ENCODE data around the gene AFF3. TPM values are rescaled to one million over a fixed set of nuclear protein-coding genes. Genes with fewer than 3 reads are reported as not detected.

The AFF3 gene
- total RNA-seq, 1 experiment from 2014 or later: 0.61 TPM

GRCh38 chr2:99811544-99811943 is 330.8 kb downstream of the AFF3 start:
- Histone ChIP-seq H3K4me1 (ENCODE audit: control insufficient read depth in 1 of 2, insufficient read depth in 2 of 2, low read length in 2 of 2) (no peaks in the 10 kb centered on the region), H3K9ac (ENCODE audit: low read length) (no peak overlapping the region), H3K79me2 (ENCODE audit: insufficient read depth, low read length) (no peaks in the 10 kb centered on the region), H3K4me2 (ENCODE audit: low read length) (no peak overlapping the region), H3K27ac (ENCODE audit: low read depth, low read length) (no peak overlapping the region), H4K20me1 (ENCODE audit: insufficient read depth) (no peaks in the 10 kb centered on the region), H2AFZ (ENCODE audit: low read depth, low read length, poor library complexity, severe bottlenecking) (no peak overlapping the region), H3K27me3 (ENCODE audit: insufficient read depth, low read length) (peaks cover 71% of the 10 kb centered on the region), H3K4me3 (replicated peaks in 1 of 2; ENCODE audit: low read depth in 1 of 2, low read length in 2 of 2) (no peak overlapping the region), H3K9me3 (ENCODE audit: control insufficient read depth in 1 of 2, insufficient read depth in 1 of 2, low read depth in 1 of 2, low read length in 2 of 2) (no peaks in the 10 kb centered on the region), H3K9me2 (ENCODE audit: insufficient read depth) (no peaks in the 10 kb centered on the region; the same call in 1 of the 2 replicates), H3K36me3 (ENCODE audit: control insufficient read depth in 1 of 2, insufficient read depth in 2 of 2, low read length in 2 of 2) (no peaks in the 10 kb centered on the region)
- RAD21 ChIA-PET (ENCODE audit: low non-redundant PET in 1 of 2, low total read pairs in 2 of 2, uncharacterized antibody in 2 of 2, unreplicated experiment in 2 of 2): no interaction called here
- intact Hi-C loops (cut with micrococcal nuclease): no loop called here
- BruUV-seq (replicated peaks): no TSS peak
- TF ChIP-seq ZBTB33 (IDR thresholded peaks at IDR 0.05; ENCODE audit: extremely low read depth, insufficient replicate concordance, low read length): no peak
- no peak for TF ChIP-seq EZH2phosphoT487 (IDR thresholded peaks at IDR 0.05; ENCODE audit: borderline replicate concordance)
- TF ChIP-seq EGR1 (IDR thresholded peaks at IDR 0.05; ENCODE audit: low read depth): no peak
- no peak for TF ChIP-seq YY1 (IDR thresholded peaks at IDR 0.05; ENCODE audit: extremely low read depth, insufficient replicate concordance, low read depth, low read length)
- TF ChIP-seq RAD21 (IDR thresholded peaks at IDR 0.05; ENCODE audit: low read depth): no peak
- TF ChIP-seq, protein P1, sequence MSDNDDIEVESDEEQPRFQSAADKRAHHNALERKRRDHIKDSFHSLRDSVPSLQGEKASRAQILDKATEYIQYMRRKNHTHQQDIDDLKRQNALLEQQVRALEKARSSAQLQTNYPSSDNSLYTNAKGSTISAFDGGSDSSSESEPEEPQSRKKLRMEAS (IDR thresholded peaks at IDR 0.05): no peak
- no peak for DNase-seq (ENCODE audit: low read depth, low spot score)
- POLR2A ChIA-PET: no interaction called here
- CTCF ChIA-PET: no interaction called here
- ATAC-seq: no peak

DNA sequence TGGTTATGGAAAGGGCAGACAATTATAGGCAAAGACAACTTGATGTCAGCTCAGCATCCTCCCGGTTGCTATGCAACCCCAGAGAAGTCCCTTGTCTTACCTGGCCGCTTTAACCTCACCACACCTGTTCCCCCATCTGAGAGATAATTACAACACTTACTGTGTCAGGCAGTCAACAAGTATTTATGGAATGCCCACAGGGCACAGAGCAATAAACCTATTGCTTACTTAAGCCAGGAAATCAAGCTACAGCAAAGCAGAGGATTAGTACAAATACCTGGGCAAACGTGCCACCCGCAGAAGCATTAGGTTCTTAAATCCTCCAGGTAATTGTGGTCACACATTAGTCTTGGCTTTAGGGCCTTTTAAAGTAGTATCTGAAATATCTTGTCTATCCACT is 332.2 kb downstream of the AFF3 start:
- RAD21 ChIA-PET (ENCODE audit: low non-redundant PET in 1 of 2, low total read pairs in 2 of 2, uncharacterized antibody in 2 of 2, unreplicated experiment in 2 of 2): no interaction called here
- H3K27ac ChIP-seq (ENCODE audit: low read depth, low read length): no peak overlapping the region
- no peak overlapping the region for H3K9ac ChIP-seq (ENCODE audit: low read length)
- H3K36me3 ChIP-seq (ENCODE audit: control insufficient read depth in 1 of 2, insufficient read depth in 2 of 2, low read length in 2 of 2): no peaks in the 10 kb centered on the region
- no peaks in the 10 kb centered on the region for H3K79me2 ChIP-seq (ENCODE audit: insufficient read depth, low read length)
- H3K4me3 ChIP-seq (replicated peaks in 1 of 2; ENCODE audit: low read depth in 1 of 2, low read length in 2 of 2): no peak overlapping the region
- no peak overlapping the region for H3K4me2 ChIP-seq (ENCODE audit: low read length)
- ATAC-seq (no peak), DNase-seq (ENCODE audit: low read depth, low spot score) (no peak)
- CTCF ChIA-PET: interaction anchor here (1.4 kb wide), 1 partner anchor 10 kb away, joined by 3 read pairs; no protein-coding TSS in a partner anchor
- POLR2A ChIA-PET: no interaction called here
- intact Hi-C loops (cut with micrococcal nuclease): no loop called here
- no peak overlapping the region for H2AFZ ChIP-seq (ENCODE audit: low read depth, low read length, poor library complexity, severe bottlenecking)
- H4K20me1 ChIP-seq (ENCODE audit: insufficient read depth): no peaks in the 10 kb centered on the region
- H3K9me2 ChIP-seq (ENCODE audit: insufficient read depth): no peaks in the 10 kb centered on the region; the same call in 1 of the 2 replicates
- H3K9me3 ChIP-seq (ENCODE audit: control insufficient read depth in 1 of 2, insufficient read depth in 1 of 2, low read depth in 1 of 2, low read length in 2 of 2): no peaks in the 10 kb centered on the region
- no peaks in the 10 kb centered on the region for H3K4me1 ChIP-seq (ENCODE audit: control insufficient read depth in 1 of 2, insufficient read depth in 2 of 2, low read length in 2 of 2)
- peaks cover 75% of the 10 kb centered on the region for H3K27me3 ChIP-seq (ENCODE audit: insufficient read depth, low read length)
- no TSS peak for BruUV-seq (replicated peaks)
- TF ChIP-seq SIN3A (IDR thresholded peaks at IDR 0.05; ENCODE audit: low read depth) (no peak), YY1 (IDR thresholded peaks at IDR 0.05; ENCODE audit: extremely low read depth, insufficient replicate concordance, low read depth, low read length) (no peak), ZNF274 (IDR thresholded peaks at IDR 0.05; ENCODE audit: low read depth, low read length) (no peak), EZH2phosphoT487 (IDR thresholded peaks at IDR 0.05; ENCODE audit: borderline replicate concordance) (no peak), JUND (IDR thresholded peaks at IDR 0.05) (no peak), CTCF (IDR thresholded peaks at IDR 0.05 in 2 of 3, conservative IDR thresholded peaks at IDR 0.05 in 1 of 3; ENCODE audit: borderline replicate concordance in 1 of 3, insufficient read depth in 1 of 3, low read depth in 2 of 3, low read length in 2 of 3) (no peak), RAD21 (IDR thresholded peaks at IDR 0.05; ENCODE audit: low read depth) (no peak), EZH2 (IDR thresholded peaks at IDR 0.05) (no peak), POLR2A (IDR thresholded peaks at IDR 0.05; ENCODE audit: borderline replicate concordance, extremely low read depth, insufficient read depth, insufficient read length) (no peak)
- TF ChIP-seq, protein P2, sequence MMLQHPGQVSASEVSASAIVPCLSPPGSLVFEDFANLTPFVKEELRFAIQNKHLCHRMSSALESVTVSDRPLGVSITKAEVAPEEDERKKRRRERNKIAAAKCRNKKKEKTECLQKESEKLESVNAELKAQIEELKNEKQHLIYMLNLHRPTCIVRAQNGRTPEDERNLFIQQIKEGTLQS (IDR thresholded peaks at IDR 0.05): no peak
- TF ChIP-seq, protein P1 (IDR thresholded peaks at IDR 0.05): no peak

Data from HCT116 (cell line).